Measurements from ENCODE around the gene CYP4F12.
"Not testable (repeated sequence)": the region's sequence is repeated elsewhere in the genome, so short reads cannot be mapped to it uniquely, and the experiment has no call there.

Gene CYP4F12

DNA sequence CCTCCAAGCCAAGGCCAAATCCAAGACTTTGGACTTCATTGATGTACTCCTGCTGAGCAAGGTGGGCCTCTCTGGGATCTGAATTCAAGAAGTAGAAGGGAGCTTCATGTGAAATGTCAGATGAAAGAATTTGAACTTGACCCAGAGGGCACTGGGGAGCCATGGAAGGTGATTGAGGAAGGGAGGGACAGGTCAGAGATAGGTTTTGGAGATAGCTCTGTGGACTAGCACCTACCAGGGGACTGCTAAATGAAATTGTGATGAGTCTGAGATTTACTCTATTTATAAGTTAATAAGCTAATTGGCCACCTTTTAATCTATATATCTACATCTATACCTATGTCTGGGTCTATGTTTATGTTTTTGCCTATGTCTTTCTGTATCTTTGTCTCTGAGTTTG, 22.8 kb upstream of the CYP4F12 start:
- DNase-seq = not testable (repeated sequence)

DNA sequence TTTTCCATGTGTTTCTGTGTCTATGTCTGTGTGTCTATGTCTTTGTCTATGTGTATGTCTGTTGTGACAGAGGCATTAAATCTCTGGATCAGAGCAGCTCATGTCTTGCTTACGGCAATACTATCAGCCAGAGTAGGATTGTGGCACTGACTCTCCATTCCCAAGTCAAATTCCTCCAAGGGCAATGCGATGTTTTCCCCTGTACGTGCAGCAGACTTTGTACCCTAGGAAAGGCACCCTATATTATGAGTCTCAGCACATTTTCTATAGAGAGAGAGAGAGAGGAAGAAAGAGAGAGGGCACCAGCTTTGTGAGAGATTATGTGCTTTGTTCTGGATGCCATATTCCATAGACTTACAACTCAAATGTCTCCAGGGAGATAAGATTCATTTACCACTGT, 21.1 kb upstream of the CYP4F12 start:
- DNase-seq = no peak

DNA sequence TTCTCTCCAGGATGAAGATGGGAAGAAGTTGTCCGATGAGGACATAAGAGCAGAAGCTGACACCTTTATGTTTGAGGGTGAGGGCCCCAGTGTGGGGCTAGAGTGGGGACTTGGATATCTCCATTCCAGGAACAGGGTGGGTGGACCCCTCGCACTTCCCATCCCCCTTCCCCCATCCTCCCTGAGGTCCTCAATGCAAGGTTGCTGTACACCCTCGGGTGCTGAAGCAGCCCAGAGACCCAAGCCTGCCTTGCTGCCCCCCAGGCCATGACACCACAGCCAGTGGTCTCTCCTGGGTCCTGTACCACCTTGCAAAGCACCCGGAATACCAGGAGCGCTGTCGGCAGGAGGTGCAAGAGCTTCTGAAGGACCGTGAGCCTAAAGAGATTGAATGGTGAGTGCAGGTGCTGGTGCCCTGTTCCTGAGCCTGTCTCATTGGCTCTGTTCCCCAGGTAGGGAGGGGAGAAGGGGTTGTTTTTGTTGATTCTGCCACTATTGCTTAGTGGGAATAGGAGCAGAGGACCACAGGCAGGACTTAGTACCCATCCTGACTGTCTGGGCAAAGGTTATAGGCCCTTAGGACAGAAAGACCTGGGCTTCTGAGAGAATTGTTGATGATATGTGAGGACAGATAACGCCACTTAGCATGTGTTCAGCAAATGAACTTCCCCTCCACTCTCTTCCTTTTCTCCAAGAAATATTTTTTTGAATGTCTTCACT, 20.2 kb upstream of the CYP4F12 start:
- no peak for DNase-seq

DNA sequence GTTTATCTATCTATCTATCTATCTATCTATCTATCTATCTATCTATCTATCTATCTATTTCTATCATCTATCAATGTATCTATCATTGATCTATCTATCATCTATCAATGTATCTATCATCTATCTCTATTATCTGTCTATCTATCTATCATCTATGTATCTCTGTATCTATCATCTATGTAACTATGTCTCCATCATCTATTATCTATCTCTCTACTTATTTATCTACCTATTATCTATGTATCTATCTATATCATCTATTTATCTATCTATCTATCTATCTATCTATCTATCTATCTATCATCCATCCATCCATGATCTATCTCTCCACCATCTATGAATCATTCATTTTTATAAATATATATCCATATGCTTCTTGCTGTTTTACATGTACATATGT, 16.4 kb upstream of the CYP4F12 start:
- no peak for DNase-seq

DNA sequence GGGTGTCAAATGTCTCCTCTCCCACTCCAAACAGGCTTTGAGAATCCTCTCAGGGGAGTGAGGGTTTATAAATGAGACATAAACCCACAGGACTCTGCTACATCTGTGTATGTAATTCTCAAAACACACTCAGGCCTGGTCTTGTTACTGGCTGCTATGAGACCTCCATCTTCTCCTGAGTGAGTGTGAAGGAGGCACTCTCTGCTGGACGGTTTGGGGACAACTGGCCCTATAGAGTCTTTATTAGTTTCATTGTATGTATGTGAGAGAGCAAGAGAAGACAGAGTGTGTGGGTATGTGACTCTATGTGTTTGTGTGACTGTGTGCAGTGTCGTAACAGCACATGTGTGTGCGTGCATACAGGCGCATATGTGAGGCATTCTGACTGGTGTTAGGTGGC, 9.6 kb upstream of the CYP4F12 start:
- DNase-seq = no peak

DNA sequence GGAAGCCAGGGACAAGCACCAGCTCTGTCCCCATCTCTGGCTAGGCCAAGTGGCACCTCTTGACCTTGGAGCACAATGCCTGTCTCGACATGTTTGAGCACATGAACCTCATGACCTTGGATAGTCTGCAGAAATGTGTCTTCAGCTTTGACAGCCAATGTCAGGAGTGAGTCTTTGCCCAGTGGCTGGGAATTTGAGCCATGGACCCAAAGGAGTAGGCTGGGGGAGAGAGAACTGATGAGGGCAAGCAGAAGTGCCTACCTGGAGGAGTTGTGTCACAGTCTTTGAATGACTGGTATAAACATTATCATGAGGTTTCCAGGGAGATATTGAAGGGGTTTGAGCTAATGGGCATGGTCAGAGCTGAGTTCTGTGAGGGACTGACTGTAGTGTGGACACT, 6.7 kb upstream of the CYP4F12 start:
- no peak for DNase-seq

DNA sequence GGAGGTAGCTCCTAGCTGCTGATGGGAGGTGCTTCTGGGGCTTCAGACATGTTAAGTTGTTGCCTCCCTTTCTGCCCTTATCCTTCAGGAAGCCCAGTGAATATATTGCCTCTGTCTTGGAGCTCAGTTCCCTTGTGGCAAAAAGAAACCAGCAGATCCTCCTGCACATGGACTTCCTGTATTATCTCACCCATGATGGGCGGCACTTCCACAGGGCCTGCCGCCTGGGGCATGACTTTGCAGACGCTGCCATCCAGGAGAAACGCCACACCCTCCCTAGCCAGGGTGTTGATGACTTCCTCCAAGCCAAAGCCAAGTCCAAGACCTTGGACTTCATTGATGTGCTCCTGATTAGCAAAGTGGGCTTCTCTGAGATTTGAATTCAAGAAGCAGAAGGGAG, 6.0 kb upstream of the CYP4F12 start:
- no peak for DNase-seq

DNA sequence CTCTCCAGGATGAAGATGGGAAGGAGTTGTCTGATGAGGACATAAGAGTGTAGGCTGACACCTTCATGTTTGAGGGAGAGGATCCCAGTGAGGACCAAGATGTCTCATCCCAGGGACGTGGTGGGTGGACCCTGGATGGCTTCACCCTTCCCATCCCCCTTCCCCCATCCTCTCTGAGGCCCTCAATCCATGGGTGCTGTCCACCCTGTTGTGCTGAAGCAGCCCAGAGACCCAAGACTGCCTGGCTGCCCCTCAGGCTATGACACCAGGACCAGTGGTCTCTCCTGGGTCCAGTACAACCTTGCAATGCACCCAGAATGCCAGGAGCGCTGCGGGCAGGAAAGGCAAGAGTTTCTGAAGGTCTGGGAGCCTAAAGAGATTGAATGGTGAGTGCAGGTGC, 3.4 kb upstream of the CYP4F12 start:
- DNase-seq = no peak

DNA sequence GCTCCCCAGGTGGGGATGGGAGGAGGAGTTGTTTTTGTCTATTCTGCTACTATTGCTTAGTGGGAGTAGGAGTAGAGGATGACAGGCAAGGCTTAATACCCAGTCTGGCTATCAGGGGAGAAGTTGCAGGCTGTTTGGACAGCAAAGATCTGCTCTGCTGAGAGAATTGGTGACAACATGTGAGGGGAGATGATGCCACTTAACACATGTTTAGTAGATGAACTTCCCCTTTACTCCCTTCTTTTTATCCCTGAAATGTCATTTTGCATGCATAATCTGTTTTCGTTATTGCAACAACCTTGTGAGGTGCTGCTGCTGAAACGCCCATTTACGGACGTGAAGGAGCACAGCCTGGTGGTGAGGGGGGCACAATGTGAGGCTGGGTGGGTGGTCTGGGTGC, 3.0 kb upstream of the CYP4F12 start:
- DNase-seq = no peak

DNA sequence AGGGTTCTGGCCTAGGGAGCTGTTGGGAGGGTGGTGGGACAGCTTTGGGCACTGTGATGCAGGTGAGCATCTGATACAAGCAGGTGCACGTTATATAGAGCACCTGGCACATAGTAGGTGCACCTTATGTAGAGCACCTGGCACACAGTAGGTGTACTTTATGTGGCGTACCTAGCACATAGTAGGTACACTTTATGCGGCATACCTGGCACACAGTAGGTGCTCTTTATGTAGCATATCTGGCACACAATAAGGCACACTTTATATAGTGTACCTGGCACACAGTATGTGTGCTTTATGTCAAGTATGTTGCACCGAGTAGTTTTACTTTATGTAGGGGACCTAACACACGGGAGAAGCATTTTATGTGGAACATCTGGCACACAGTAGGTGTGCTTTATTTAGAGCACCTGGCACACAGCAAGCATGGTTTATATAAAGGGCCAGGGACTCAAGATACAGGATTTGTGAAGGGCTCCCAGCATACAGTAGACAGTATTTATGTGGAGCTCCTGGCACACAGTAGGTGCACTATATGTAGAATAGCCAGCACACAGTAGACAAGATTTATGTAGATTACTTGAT, 1.6 kb upstream of the CYP4F12 start:
- DNase-seq = no peak

DNA sequence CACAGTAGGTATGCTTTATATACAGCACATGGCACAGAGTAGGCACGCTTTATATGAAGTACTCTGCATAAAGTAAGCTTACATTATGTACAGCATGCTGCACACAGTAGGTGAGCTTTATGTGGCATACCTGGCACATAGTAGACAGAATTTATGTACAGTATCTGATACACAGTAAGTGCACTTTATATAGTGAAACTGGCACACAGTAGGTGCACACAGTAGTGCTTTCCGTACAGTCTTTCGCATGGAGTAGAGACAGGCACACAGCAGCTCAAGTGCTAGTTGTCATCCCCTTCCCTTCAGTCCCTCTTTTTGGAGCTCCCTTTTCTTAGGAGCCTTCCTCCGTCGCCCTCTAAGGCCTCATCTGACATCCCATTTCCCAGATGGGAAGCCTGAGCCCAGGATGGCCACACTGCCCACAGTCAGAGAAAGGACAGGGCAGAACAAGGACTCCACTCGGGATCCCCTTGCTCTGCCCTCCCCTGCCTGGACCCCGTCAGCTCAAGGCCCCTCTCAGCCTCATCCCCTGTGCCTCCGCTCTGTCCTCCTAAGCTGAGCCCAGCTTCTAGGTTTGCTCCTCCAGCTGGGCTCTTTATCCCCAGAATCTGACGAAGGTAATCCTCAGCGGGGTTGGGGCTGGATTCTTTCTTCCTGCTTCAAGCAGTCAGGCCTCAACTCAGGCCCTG, 852 bp upstream of the CYP4F12 start:
- no peak for DNase-seq

DNA sequence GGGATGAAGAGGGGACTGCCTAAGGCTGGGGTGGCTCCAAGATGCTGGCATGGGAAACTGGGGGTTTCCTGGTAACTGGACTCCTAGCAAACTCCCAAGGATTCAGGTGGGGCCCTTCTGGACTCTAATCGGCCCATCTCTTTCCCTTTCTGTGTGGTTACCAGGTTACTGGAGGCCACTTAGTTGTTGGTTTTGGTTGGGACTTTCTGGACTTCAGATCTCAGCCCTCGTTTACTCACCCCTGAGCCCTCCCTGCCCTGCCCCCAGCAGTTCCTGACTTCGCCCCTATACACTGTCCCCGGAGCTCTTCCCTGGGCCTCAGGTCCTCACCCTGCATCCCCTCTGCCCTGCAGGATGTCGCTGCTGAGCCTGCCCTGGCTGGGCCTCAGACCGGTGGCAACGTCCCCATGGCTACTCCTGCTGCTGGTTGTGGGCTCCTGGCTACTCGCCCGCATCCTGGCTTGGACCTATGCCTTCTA, 328 bp downstream of the CYP4F12 start:
- DNase-seq = no peak

DNA sequence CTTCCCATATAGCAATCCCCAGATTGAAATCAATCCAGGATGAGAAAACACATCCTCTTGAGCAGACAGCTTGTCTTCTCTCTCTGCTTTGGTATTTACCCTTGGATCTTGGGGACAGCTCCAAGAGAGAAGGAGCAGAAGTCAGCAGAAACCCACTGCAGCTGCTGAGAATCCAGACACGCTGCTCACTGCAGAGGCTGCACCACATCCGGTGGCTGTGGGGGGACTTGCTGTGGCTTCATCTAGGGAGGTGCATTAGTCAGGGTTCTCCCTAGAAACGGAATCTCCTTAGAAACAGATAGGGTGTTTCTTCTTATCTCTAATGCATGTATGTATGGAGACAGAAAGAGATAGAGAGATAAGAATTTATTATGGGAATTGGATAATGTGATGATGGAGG, 2.7 kb downstream of the CYP4F12 start:
- no peak for DNase-seq

DNA sequence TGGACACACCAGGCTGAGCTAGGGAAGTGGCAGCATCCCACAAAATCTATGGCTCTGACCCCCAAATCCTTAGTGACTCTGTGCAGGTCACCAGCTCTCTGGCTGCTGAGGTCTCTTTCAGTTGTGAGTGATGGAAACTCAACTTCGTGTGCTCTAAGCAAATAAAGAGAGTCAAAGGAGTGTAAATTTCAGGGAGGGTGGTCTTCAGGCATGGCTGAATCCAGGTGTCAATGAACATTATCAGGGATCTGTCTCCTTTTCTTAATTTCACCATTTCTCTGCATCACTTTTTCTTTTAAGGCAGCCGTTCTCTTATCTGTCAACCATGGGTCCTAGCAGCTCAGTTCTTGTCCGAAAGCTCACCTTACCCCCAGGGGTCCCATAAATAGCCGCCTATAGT, 6.2 kb downstream of the CYP4F12 start:
- no peak for DNase-seq

DNA sequence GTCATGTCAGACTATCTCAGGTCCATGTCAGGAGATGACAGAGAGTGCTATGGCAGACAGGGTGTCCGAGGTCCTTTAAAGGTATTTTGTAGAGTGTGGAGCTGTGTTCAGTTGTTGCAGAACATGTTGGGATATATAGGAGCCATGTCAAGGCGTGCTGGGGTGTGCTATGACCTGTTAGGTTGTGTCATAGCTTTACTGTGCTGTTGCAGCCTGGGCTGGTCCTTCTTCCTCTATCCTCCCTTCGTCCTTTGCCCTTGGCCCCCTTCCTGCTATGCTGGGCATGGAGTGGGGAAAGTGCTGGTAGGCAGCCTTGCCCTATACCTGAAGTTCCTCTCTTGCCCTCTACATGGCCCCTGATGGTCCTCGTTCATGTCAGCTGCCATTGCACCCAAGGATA, 7.0 kb downstream of the CYP4F12 start:
- DNase-seq = not testable (repeated sequence)

DNA sequence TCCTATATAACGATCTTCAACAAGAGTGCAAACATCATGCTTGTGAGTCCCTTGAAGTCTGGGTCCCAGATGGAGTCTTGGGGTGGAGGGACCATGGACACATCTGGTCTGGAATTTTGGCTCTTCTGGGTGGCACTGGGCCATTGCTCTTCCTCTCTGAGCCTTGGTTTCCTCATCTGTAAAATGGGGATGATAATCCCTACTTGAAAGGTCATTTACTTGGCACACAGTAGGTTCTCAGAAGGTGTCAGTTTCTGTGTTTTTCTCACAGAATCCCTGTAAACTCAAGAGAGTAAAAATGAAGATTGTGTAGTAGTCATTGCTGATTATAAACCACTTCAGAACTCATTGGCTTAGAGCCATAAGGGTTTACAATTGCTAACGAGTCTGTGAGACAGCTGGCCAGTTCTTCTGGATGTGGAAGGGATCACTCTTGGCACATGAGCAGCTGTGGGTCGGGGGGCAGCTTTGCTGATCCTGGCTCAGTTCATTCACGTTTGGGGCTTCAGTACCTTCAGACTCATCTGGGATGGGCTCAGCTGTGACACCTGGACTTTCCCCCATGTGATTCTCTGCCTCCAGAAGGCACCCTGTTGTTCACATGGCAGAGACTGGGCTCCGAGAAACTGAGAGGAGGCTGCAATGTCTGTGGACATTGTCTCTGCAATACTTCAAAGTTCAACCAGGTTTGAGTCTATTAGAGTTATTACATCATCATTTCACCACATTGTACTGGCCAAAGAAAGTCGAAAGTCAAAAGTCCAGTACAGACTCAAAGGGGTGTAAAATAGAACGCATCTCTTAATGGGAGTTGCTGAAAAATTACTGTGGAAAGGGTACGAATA, 7.8 kb downstream of the CYP4F12 start:
- DNase-seq = no peak

DNA sequence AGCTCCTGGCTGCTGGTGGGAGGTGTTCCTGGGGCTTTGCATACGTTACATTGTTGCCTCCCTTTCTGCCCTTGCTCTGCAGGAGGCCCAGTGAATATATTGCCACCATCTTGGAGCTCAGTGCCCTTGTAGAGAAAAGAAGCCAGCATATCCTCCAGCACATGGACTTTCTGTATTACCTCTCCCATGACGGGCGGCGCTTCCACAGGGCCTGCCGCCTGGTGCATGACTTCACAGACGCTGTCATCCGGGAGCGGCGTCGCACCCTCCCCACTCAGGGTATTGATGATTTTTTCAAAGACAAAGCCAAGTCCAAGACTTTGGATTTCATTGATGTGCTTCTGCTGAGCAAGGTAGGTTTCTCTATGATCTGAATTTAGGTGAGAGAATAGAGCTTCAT, 10.5 kb downstream of the CYP4F12 start:
- no peak for DNase-seq

DNA sequence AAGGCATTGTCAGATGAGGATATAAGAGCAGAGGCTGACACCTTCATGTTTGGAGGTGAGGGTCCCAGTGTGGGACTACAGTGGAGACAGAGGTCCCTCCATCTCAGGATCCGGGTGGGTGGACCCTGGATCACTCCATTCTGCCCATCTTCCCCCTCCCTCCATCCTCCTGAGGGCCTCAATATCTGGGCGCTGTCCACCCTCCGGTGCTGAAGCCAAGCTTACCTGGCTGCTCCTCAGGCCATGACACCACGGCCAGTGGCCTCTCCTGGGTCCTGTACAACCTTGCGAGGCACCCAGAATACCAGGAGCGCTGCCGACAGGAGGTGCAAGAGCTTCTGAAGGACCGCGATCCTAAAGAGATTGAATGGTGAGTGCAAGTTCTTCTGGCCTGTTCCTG, 11.9 kb downstream of the CYP4F12 start:
- DNase-seq = no peak

DNA sequence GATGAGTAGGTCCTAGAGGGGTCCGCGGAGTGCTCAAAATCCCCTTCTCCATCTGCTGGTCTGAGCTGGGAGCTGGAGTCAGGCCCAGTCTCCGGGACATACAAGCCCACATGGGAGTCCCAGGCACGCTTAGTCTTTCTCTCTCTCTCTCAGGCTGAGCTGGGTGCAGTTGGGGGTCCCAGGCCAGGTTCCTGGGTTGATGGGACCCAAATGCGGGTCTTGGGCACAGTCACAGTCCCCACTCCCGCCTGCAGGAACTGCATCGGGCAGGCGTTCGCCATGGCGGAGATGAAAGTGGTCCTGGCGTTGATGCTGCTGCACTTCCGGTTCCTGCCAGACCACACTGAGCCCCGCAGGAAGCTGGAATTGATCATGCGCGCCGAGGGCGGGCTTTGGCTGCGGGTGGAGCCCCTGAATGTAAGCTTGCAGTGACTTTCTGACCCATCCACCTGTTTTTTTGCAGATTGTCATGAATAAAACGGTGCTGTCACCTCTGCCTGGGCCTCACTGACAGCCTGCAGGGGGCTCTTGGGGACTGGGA, 23.8 kb downstream of the CYP4F12 start:
- no peak for DNase-seq

DNA sequence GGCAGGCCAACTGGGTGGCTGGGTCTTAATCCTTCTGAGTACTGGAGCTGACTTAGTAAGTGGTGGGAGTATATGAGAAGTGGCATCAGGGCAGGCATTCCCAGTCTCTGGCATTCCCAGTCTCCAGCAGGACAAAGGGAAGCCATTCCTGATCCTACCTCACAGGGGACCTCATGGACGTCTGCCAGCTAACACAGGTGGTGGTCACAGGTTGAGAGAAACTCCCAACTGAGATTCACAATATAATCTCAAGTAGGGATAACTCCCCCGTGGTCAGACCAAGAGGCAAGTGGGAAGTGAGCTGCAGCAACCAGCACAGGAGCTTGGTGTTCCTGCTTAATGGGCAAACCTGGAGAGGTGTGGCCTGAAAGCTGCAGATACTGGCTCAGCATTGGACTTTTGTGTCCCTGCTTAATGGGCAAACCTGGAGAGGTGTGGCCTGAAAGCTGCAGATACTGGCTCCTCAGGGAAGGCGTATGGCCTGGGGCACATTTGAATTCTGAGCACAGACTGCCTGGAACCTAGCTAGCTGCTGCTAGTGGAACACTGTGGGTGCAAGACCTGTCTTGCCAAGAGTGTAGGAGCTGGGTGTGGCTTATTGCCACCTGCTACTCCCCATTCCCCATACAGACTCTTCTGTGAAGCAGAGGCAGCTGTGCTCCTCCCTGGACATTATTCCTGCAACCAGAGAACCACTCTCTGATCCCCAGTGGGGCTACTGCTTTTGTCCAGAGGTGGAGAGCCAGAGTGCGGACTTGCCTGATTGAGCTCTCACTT, 29.1 kb downstream of the CYP4F12 start:
- no peak for DNase-seq

DNA sequence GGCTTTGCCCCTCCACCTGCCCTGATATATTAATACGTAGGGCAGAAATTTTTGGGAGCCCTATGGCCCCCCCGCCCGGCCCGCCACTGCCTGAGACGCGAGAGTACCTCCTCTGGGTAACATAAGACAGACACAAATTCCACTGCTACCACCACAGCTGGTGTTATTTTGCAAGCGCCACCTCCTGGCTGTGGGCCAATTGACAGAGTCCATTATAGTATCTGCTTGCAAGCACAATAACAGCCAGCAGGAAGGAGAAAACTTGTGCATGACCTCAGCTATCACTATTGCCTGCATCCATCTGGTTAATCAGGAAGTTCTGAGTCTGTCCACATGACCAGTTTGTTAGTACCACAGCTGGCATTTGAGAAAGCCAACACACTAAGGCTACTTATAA, 29.6 kb downstream of the CYP4F12 start:
- DNase-seq = peak; percentile 24

DNA sequence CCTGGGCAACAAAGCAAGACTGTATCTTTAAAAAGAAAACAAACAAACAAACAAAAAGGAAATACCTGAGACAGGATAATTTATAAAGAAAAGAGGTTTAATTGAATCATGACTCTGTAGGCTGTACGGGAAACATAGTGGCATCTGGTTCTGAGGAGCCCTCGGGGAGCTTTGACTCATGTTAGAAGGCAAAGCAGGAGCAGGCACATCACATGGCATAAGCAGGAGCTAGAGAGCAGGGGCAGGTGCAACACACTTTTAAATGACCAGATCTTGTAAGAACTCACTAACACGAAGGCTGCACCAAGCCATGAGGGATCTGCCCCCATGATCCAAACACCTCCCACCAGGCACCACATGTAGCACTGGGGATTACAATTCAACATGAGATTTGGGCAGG, 41.8 kb downstream of the CYP4F12 start:
- no peak for DNase-seq

Data from NCI-H146 (cell line).